Endometrium (tissue), 2 donors: ENCODE measurements around the gene DUSP14.

Source experiments
- FAIRE-seq: peaks from 2 replicates; lab custom pipeline; 2012; peaks lifted over from hg19 to GRCh38; lab: Jason Lieb, UNC
- donor health status: control.
- donor health status: control.

The DUSP14 gene

DNA sequence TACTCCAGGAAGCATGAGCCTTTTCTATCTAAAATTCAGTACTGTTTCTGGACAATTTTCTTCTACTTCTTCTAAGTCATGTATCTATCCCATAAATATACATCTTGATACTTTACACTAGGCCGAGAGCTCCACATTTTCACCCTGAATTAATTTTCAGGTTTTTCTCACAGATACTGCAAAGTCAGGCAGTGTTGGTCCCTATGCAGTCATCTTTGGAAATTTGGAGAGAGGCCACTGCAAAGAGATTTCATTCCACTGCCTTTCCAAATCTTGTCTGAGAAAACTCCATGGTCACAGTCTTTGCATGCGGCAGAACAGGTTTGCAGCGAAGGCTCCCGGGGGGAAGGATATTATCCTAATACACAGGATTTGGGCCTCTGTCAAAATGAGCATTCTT lies 28.2 kb downstream of the DUSP14 start:
- no peak for FAIRE-seq

DNA sequence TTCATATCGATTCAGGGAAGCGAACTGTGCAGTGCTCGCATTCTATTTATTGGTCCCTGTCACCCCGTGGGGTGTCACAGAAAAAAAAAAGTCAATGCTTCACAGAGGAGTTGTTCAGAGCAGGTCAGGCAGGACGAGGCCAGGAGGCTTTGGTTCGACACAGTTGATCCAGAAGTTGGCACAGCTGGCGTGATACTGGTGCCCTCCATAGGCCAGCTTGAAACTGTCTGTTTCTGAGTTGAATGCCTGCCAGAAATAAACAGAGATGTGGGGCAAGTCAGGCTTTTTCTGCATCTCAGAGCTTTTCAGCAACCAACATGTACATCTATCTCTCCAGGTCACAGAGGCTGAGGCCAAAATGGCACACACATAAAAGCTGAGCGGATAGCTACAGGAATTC lies 29.1 kb downstream of the DUSP14 start:
- no peak for FAIRE-seq

DNA sequence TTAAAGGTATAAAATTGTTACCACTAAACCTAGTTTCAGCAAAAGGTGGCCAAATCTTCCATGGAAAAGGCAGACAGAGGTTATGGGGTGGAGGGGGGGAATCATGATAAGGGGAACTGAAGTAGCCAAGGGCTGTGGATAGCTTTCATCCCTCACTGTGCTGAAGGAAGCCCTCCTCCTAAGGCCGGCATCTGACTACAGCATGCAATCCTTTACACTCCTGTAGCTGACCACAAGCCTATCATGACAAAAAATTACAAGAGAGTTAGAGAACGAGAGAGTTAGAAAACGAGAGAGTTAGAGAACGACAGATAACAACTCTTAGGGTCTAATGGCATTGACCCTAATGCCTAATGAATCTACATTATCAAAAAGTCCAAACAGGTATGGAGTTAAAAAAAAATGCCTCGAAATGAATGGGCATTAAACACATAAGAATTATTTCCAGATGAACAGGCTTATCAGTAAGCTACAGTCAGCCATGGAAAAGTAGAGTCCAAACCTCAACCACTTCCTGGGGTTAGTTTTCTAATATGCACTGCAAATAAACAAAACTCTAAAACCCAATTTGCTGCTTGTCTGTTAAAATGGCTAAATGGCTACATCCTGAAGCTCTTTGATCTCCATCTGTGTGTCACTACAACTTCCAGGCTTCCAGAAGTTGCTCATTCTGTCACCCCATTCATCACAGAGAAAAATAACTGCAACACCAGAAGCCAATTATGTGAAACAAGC lies 29.7 kb downstream of the DUSP14 start:
- FAIRE-seq = no peak

DNA sequence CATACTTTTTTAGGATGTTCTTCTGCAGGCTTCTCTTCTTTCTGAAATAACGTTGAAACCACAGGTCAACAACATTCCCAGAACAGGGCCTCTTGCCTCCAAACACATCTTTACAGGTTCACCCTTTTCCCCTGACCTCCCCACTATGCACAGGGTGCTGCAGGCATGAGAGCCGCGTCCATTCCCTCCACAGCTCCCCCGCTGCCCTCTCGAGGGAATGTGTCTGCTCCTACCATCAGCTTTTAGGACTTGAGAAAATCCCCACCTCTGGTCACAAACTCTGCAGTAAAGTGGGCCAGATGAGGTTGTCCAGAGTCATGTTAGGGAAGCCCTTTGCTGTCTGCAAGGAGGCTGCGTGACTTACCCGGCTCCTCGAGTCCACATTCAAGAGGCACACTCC lies 30.5 kb downstream of the DUSP14 start:
- FAIRE-seq = no peak

DNA sequence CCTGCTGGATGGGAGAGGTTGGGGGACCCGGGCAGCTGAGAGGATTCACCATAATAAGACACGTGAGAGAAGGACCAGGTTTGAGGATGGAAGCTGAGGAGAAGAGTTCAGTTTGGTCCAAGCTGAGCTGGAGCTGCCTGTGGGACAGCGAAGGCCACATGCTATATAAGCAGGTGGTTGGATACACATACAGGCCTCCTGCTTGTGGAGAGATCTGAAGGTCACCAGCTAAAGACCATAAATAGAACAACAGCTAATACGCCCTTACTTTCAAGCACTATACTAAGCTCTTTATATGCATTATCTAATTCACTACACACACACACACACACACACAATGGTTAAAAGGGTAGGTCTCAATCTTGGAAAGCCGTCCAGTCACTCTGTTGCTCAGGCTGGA lies 32.1 kb downstream of the DUSP14 start:
- FAIRE-seq = no peak

DNA sequence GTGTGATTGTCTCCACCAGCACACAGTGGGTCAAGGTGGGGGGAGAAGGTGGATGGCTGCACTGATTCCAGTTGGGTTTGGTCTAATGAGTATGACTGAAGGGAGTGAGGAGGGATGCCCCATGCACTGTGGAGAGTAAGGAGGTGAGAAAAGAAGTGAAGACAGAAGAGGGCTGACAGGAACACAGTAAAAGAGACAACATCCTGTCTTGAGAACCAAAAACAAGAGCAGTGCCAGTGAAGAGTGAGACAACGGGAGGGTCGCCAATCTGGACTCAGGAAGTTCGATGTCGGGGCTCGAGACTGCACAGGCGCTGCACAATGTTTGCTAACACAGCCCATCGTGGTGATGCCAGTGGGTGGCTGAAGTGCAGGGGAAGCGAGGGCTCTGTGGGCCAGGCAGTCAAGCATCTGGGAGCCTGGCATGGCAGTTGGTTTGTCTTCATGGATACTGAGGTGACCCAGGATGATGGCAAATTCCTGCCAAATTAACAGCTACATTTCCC lies 34.1 kb downstream of the DUSP14 start:
- FAIRE-seq = no peak

DNA sequence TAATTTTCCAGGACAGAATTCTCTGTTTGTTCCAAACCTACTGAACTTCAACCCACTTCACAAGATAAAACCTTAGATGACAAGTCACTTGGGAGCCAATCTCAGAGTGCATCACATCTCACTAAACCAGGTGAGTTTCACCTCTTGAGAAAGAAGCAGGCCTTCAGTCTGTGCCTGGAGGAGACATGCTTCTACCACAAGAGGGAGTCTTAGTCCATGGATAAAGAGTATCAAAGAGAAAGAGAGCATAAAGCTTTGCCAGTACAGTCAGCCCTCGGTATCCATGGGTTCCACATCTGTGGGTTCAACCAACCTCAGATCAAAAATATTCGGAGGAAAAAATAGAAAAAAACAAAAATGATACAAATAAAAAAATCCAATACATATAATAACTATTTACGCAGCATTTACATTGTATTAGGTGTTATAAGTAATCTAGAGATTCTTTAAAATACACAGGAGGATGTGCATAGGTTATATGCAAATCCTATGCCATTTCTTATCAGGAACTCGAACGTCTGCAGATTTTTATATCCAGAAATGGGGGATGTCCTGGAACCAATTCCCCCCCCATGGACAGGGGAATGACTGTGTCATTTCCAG lies 37.7 kb downstream of the DUSP14 start:
- no peak for FAIRE-seq

DNA sequence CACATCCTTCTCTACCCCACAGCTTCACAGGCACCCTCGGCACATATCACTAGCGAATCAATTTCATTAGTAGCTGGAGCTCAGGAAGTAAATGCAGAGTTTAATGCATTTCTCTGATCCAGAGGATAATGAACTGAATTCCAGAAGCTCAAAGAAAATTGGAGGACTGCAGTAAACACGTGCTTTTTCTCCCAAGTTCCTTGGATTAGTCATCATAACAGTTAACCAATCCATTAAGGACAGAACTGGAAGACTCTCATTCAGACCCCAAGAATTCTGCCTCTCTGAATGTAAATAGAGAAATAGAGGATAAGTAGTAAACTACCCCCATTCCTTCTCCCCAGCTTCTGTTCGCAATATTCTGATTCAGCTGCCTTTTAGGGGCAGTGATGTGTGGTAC lies 40.7 kb downstream of the DUSP14 start:
- FAIRE-seq = no peak

DNA sequence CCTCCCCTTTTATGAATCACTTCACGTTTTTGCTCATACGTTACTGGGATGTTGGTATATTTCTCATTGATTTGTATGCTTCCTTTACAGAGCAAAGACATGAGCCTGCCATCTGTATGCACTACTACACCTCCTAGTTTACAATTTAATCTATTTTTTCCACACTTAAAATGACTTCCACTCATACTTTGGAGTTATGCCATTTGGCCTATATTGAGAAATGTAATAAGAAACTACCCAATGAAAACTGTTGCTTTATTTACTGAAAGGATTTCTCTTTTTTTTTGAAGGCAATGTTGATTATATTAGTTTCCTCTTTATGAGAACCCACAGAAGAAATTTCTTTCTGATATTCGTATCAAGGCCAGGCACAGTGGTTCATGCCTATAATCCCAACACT lies 43.1 kb downstream of the DUSP14 start:
- FAIRE-seq = no peak

DNA sequence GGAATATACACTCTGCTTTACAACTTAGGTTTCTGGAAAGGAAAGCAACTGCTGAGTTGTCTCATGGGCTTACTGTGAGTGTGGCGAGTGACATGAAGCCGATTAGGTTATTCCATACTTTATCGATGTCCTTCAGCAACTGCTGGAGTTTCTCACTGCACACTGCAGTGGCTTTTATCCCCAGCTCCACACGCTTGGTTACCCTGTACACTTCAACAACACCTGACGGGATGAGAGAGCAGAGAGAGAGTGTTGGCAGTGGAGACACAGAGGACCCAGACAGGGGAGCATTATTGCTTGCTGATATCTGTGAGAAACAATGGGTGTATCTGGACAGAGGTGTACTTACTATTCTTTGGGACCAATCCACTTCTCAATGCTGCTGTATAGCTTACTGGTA lies 46.2 kb downstream of the DUSP14 start:
- no peak for FAIRE-seq

DNA sequence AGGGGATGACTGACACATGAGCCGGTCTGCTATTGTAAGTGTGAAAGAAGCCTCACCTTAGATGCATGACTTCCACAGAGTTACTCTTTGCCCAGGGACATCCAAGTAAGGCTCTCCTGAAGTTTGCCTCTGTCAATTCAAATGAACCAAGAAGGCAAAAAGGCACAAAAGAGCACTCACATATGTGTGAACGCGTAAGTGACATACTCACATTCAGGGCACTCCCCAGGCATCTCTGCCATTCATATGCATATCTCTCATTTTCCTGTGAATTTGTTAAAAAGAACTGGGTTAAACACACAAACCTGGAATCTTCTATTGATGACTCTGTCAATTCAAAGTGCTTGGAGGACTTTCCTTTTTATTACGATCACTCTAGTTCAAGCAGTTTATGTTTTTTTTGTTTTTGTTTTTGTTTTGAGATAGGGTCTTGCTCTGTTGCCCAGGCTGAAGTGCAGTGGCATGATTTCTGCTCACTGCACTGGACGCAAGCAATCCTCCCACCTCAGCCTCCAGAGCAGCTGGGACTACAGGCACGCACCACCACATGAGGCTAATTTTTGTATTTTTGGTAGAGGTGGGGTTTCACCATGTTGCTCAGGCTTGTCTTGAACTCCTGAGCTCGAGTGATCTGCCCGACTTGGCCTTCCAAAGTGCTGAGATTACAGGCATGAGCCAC lies 49.4 kb downstream of the DUSP14 start:
- no peak for FAIRE-seq

DNA sequence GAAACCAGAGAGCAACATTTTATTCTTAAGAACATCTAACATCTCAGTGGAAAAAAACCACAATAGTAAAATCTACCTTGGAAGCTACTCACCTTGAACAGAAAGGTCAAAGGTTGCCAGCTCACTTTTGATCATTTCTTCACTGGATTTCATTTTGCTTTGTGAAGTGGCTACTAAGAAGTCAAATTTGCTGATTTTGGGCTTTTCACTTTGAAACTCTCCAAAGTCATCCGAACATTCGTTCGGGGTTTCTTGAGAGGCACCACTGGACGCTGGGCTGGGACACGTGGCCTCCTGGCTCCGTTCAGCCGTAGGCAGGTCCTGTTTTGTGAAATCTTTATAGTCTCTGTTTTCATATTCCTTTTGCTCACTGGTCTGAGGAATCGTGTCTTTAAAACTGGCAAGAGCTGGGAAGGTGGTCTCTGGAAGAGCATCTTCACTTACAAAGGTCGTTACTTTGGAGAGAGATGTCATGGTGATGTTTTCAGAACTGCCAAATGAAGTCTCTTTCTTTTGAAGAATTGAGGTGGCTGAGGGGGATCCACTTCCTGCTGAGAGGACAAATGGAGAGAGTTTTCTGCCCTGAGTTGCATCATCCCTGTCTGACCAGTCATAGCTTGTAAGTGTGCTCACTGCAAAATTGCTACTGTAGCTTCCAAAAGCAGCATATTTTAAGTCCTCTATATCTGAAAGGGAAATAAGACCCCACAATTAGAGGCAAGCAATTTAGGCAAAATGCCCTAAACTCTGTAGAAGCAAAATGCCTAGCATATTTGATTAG lies 52.4 kb downstream of the DUSP14 start:
- FAIRE-seq = no peak

DNA sequence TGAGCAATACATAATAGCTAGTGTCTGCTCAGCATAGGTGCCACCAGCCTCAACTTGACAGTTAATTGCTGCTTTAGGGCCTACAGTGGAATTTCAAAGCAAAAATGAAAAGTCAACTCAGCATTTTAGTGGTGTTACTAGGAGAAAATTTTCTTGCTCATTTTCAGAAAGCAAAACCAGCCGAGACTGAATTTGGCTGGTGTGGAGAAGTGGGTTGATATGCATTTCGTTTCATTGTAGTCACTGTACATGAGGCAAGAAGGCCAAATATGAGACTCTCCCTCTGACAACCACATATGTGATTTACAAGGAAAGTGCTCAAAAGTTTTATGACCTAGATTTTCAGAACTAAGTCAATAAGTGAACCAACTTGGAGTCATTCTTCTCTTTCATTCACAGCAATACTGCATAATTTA lies 54.0 kb downstream of the DUSP14 start:
- no peak for FAIRE-seq

DNA sequence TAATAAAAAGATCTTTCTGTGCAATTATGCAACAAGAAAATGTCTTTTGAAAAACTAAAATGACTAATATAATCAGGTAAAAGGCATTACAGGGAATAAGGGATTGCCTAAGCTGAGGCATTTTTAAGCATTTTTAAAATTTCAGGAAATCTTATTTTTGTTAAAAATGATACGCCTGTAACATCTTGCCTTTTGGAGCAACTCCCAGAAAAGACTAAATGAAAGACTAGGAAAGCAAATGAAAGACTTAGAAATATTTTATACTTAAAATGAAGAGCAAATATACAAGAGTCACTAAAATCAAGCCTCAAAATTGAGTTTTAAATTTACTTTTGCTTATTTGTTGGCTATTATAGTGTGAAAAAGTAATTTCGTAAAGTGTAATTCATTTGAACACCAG lies 55.8 kb downstream of the DUSP14 start:
- no peak for FAIRE-seq

DNA sequence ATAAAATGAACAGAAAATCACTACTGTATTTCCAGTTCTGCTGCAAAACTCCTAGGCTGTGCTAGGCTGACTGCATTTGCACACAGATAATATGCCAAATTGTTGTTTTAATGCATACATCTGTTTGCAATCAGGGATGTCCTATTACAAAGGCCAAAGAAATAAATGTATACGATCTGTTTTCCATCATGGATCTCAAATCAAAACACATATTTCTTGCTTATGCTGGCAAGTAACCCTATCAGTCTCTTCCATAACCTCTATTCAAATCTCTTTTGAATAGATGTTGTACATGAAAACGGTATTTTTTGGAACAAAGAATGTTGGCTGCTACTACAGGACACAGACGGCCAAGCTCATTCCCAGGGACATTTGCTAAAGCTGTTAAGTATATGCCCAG lies 56.6 kb downstream of the DUSP14 start:
- no peak for FAIRE-seq

DNA sequence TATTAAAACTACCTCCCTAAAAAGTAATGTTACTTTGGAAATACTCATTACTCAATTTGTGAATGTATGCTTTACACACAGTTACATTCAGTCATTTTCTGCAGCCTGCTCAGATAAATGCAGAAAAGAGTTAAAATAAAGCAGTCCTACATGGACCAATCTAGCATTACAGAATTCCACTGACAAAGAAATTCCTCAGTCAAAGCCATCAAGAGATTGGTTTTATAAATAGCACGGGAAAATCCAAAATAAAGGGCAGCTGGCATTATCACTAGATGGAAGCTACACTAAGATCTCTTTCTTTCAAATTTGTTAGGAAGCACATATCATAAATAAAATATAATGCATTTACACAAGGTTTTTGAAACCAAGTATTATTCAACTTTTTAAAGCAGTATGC lies 58.3 kb downstream of the DUSP14 start:
- no peak for FAIRE-seq

DNA sequence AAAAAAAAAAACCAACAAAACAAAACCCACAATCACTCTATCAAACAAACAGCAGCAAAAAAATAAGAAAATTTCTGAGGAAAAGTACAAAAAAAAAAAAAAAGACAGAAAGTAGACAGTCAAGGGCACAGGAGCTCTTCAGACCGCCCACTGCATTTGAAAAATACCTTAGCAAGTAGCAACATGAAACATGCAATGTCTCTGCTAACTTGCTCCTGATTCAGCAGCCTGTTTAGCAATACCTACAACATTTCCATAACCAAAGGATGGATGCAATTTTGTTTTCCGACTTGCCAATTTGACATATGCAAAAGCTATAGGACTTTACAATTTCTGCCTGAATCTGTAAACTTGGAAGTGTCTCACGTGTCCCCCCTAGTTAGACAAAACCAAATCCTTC lies 62.1 kb downstream of the DUSP14 start:
- FAIRE-seq = no peak

DNA sequence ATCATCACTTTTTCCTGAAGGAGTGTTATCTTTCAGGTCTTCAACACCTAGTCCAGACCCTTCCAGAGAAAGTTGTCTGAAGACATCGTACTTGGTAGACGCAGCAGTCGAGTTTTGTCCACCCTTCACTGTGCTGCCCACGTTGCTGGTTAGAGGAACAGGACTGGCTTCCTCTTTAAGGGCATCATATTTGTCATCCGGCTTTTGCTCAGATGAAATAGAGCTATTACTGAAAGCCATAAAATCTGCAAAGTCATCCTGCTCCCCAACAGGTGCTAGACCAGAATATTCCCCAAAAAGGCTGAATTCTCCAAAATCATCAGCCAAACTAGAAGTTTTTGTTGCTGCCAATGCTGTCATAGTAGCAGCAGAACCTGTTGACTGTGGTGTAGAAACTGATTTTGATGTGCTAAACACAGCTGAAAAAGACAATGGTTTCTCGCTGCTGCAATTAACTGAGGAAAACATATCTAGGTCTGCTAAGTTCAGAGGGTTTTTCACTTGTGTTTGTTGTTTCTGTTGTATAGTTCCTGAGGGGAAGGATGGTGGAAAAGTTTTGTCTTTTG lies 63.8 kb downstream of the DUSP14 start:
- FAIRE-seq = no peak

DNA sequence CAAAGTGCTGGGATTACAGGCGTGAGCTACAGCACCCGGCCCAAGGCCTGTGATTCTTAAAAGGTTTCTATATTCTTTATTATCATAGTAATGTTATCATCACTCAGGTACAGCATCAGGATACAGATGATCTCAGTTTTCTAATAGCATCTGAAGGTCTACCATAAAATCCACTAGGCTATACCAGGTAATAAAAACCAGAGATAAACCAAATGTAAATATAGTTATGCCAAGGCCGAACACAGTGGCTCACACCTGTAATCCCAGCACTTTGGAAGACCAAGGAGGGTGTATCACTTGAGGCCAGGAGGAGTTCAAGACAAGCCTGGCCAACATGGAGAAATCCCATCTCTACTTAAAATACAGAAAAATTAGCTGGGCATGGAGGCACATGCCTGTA lies 65.7 kb downstream of the DUSP14 start:
- no peak for FAIRE-seq

DNA sequence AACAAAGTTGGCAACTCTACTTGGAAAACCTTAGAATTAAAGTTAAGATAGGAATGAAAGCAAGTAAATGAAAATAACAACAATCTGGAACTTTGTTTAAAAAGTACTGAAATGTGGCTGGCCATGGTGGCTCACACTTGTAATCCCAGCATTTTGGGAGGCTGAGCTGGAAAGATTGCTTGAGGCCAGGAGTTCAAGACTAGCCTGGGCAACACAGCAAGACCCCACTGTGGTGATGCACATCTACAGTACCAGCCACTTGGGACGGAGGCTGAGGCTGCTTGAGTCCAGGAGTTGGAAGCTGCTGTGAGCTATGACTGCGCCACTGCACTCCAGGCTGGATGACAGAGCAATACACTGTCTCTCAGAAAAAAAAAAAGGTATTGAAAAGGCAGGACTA lies 67.8 kb downstream of the DUSP14 start:
- FAIRE-seq = no peak

DNA sequence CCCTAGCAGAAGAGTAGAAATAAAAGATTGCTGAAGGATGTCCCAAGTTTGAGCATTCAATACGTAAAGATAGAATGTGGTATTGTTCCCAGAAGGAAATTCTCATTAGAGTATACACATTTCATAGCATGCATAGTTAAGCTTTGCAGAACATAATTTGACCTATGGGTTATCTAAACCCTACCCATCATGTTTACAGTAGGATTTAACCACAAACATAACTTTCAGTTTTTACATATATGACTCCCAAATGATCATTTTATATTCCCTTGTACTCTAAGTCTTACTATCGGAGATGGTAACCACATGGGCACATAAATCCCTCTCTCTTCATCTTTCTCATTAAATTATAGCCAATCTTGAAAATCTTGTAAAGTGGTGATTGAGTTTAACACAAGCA lies 68.6 kb downstream of the DUSP14 start:
- no peak for FAIRE-seq

DNA sequence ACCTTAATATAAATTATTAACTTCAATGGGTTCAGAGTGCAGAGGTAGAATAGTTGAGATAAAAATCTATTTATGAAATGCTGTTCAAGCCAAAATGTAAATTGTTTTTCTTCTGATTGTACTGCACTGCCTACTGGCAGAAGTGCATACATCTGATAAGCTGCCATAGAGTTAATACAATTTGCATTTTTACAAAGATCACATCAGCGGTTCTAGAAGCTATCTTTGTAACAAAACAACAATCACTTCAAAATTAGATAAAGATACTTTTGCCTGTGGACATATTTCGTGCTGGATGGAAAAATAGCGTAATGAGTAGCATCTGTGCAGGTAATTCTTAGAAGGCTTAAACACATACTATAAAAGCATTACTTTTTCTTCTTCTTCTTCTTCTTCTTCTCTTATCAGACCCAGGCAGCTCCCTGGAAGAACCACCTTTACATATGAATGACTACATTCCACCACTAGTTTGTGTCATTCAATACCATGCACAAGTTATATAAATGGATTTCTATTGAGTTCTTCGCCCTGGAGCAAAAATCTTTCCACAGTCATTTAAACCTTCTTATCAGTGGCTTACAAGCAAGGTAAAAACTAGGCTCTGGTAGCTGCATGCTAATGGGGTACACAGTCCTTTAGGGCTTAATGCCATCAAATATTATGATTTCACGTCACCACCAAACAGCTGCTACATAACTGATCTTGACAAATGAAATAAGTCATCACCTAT lies 72.5 kb downstream of the DUSP14 start:
- no peak for FAIRE-seq
